GM12864 (cell line): ENCODE results near the gene POLR1F.

ENCODE experiments used
- DNase-seq: peaks from one replicate; pipeline ENCODE4 v3.0.0-alpha.2; 2011; ENCODE audit warnings: low read depth
- H3K4me3 ChIP-seq: 2 replicates; pipeline ENCODE4 v1.5.1; 2011; ENCODE audit warnings: mild to moderate bottlenecking, low read depth, low read length, control low read depth
- TF ChIP-seq, protein P1 (sequence below): IDR thresholded peaks from 2 replicates; pipeline ENCODE4 v1.5.1; 2011; ENCODE audit warnings: low read depth, mild to moderate bottlenecking, moderate library complexity, low read length, control low read depth, inconsistent platforms; ENCODE audit errors: missing control alignments

Gene POLR1F, protein sequence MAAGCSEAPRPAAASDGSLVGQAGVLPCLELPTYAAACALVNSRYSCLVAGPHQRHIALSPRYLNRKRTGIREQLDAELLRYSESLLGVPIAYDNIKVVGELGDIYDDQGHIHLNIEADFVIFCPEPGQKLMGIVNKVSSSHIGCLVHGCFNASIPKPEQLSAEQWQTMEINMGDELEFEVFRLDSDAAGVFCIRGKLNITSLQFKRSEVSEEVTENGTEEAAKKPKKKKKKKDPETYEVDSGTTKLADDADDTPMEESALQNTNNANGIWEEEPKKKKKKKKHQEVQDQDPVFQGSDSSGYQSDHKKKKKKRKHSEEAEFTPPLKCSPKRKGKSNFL

DNA sequence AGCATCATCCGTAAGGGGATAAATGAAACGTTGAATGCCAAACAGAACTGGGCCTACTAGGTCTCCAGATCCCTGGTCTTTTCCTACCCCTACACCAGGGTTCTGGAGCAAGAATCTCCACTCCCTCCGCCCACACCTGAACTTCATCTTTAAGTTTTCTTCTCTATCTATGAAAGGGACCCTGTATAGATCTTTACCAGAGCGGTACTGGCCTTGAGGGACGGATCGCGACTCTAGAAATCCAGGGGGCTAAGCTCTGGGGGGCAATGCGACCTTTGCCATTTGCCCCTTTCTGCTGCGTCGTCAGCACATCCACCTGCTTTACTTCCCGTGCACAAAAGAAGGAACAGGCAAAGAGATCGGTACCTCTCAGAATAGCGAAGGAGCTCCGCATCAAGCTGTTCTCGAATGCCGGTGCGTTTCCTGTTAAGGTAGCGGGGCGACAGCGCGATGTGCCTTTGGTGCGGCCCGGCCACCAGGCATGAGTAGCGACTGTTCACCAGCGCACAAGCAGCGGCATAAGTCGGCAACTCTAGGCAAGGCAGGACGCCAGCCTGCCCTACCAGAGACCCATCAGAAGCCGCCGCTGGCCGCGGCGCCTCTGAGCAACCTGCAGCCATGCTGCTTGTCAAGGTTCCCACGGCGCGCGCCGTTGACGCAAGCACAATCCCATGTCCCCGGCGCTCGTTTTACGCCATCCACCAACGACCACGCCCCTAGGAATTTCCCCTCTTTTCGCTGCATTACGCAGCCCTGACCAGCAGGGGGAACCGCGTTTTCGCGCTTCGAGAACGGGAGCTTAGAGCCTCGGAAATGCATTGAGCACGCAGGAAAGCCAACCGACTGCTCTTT is at the start of gene POLR1F:
Gene POLR1F (minus strand): TSS at position 641 of the 852 bp plus-strand sequence. CDS start 21 bp downstream, at position 620.
- peak; percentile 84 for DNase-seq
- H3K4me3 ChIP-seq, result peak within 1 kb of the TSS; percentile 67
- TF ChIP-seq, protein P1, sequence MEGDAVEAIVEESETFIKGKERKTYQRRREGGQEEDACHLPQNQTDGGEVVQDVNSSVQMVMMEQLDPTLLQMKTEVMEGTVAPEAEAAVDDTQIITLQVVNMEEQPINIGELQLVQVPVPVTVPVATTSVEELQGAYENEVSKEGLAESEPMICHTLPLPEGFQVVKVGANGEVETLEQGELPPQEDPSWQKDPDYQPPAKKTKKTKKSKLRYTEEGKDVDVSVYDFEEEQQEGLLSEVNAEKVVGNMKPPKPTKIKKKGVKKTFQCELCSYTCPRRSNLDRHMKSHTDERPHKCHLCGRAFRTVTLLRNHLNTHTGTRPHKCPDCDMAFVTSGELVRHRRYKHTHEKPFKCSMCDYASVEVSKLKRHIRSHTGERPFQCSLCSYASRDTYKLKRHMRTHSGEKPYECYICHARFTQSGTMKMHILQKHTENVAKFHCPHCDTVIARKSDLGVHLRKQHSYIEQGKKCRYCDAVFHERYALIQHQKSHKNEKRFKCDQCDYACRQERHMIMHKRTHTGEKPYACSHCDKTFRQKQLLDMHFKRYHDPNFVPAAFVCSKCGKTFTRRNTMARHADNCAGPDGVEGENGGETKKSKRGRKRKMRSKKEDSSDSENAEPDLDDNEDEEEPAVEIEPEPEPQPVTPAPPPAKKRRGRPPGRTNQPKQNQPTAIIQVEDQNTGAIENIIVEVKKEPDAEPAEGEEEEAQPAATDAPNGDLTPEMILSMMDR, result peak; percentile 88

DNA sequence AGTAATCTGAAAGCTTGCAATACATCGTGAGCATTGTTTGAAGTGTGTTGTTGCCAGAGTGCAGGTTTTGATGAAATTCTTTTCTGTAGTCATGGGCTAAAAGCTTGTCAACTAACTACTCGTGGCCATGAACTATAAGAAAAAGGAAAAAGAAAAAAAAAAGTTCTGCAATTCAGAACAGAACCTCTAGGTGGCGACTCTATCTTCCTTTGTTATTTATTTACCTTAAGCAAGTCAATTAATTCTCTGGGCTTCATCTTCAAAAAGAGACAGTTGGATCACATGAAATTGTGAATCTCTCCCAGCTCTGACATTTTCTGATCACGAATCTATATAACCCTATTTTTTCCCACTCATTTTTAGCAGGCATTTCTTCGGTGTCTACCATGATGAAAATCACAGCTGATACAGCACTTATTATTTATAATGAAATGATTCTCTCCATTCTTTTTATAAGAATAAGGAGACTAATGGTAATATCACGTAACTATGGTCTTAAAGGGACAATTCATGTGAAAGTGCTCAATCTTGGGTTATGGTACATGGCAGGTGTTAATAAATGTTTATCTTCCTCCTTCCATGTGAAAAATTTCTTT is 45.8 kb upstream of the POLR1F start:
- TF ChIP-seq, protein P1, result peak; percentile 66

DNA sequence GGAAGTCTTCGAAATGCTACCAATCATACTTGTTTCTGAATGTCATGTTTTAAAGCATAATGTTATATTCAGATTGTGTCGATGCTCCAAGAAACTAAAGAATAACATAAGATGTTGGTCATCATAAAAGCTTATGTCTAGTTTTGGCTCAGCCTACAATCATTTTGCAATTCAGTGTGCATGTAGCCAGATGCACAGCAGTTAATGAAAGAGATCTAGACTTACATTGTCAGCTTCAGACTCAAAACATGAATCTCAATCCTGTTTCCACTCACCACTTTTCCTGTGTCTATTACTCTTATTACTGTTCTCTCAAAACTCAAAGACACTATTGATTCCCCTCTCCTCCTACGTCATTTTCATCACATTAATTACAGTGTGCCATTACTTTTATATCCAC is 43.2 kb upstream of the POLR1F start:
- H3K4me3 ChIP-seq, result no peak overlapping the region
- DNase-seq, result no peak
- TF ChIP-seq, protein P1, result no peak

More for the DNA sequence above, 45.8 kb upstream of the POLR1F start:
- DNase-seq, result peak; percentile 13
- no peak overlapping the region for H3K4me3 ChIP-seq

DNA sequence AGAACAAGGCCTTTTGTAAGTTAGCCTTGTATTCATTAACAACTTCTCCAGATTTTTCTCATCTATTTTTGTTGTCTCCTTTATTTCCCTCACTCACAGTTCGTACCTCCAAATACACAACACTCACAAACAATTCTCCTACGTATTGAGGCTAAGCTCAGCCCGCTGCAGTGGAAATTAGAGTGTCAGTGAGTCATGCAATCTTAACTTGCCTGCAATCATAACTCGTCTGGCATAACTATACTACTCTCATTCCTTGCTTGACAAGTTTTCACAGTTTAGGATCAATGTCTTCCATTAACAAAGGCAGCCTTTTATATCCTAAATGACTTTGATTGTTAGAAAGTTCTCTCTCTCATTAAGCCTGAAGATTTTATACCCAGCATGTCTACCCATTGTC is 40.8 kb upstream of the POLR1F start:
- TF ChIP-seq, protein P1, result no peak
- no peak for DNase-seq
- no peak overlapping the region for H3K4me3 ChIP-seq

DNA sequence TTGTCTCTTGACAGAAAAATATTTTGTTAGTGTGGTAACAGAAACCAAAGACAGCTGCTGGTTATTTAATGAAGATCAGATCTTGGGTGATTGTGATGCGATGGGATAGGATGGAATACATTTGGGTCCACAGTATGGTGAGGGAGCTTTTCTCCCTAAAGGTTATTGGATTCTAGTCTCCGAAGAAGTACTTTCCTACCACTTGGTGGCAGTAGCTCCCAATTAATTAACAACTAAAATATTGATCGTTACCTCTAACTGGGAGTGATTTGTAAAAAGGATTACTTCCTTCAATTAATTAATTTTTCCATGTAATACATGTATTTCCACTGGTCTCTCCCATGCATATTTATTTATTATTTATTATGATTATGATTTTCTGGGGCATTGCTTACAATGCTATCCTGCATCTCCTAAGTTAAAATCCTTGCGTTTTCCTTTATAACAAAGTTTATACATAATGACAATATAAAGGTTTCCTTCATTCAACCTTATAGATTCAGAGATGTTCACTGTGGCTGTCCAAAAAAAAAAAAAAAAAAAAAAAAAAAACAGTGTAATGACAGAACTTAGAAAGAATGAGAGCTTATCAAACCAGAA is 39.0 kb upstream of the POLR1F start:
- no peak overlapping the region for H3K4me3 ChIP-seq
- TF ChIP-seq, protein P1, result peak; percentile 55
- DNase-seq, result no peak

DNA sequence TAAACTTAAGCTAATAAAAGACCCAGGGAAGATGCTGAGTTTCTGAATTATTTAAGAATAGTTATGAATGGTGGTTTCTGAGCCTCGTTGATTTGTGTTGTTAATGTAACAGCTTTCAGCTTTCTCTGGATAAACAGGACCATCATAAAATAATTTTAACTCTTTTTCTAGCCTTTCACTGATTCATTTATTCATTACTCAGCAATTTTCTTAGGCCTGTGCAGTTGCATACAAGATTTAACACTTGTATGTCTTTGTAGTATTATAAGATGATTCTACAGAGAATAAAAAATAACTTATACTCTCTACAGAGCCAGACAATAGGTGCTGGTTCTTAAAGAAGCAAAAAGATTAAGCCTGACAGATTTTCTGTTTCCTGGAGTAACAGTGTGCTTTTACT is 35.2 kb upstream of the POLR1F start:
- H3K4me3 ChIP-seq, result no peak overlapping the region
- no peak for DNase-seq
- TF ChIP-seq, protein P1, result no peak
